ENCODE measurements around the gene FAR2. TPM values are rescaled to one million over a fixed set of nuclear protein-coding genes. Genes with fewer than 3 reads are reported as not detected.
"Not testable (repeated sequence)": the region's sequence is repeated elsewhere in the genome, so short reads cannot be mapped to it uniquely, and the experiment has no call there.

The FAR2 gene
- total RNA-seq, 6 experiments from 2014 or later: 0.17 to 14.0 (median 8.5) TPM

- TF ChIP-seq, protein P1, sequence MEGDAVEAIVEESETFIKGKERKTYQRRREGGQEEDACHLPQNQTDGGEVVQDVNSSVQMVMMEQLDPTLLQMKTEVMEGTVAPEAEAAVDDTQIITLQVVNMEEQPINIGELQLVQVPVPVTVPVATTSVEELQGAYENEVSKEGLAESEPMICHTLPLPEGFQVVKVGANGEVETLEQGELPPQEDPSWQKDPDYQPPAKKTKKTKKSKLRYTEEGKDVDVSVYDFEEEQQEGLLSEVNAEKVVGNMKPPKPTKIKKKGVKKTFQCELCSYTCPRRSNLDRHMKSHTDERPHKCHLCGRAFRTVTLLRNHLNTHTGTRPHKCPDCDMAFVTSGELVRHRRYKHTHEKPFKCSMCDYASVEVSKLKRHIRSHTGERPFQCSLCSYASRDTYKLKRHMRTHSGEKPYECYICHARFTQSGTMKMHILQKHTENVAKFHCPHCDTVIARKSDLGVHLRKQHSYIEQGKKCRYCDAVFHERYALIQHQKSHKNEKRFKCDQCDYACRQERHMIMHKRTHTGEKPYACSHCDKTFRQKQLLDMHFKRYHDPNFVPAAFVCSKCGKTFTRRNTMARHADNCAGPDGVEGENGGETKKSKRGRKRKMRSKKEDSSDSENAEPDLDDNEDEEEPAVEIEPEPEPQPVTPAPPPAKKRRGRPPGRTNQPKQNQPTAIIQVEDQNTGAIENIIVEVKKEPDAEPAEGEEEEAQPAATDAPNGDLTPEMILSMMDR (IDR thresholded peaks at IDR 0.05): no peak
- DNase-seq: no peak
- H3K4me3 Mint-ChIP-seq: no peak overlapping the region
- peaks cover 2% of the 10 kb centered on the region; the same call in 1 of the 2 replicates for H3K36me3 Mint-ChIP-seq (ENCODE audit: low read depth)
- H3K4me1 Mint-ChIP-seq (ENCODE audit: low read depth): peaks cover 28% of the 10 kb centered on the region
- no peak overlapping the region for H3K27ac Mint-ChIP-seq
- H3K27me3 Mint-ChIP-seq (ENCODE audit: insufficient read depth): peaks cover 6% of the 10 kb centered on the region
- H3K9me3 Mint-ChIP-seq: no peaks in the 10 kb centered on the region
Measured at GRCh38 chr12:29382251-29382650, 233.2 kb downstream of the FAR2 start.

- not testable (repeated sequence) for H3K36me3 Mint-ChIP-seq (ENCODE audit: low read depth); H3K27ac Mint-ChIP-seq; H3K27me3 Mint-ChIP-seq (ENCODE audit: insufficient read depth); DNase-seq; H3K9me3 Mint-ChIP-seq; H3K4me3 Mint-ChIP-seq
- peaks cover 12% of the 10 kb centered on the region for H3K4me1 Mint-ChIP-seq (ENCODE audit: low read depth)
Measured at GRCh38 chr12:29385194-29385593, 236.1 kb downstream of the FAR2 start.

Other genes with a start within 250 kb of the FAR2 start
- gene ERGIC2, start 231.9 kb downstream of the FAR2 start, total RNA-seq (2021; fragmentation: NEBNext Ultra II Directional; extraction: Animal tissue kit (Norgen Biotek cat#: 25700)): 100 to 1,000 TPM; 131 to 161 (median 152) TPM

All from HFFc6 (cell line).